MM.1S (cell line): ENCODE measurements around the gene KCMF1.

Experiments
- DNase-seq: peaks from one replicate; pipeline ENCODE4 v3.0.0-alpha.2; 2015
- H2AFZ ChIP-seq: fragments of 300-600 bp; sonication (generic); 2 replicates; pipeline ENCODE4 v1.6.0; 2016; ENCODE audit warnings: antibody characterized with exemption, low read length
- H3F3A ChIP-seq: fragments of 300-600 bp; sonication (generic); 2 replicates; pipeline ENCODE4 v1.6.1; 2016; ENCODE audit warnings: mild to moderate bottlenecking, antibody characterized with exemption, low read length, moderate library complexity, mixed read lengths; ENCODE audit not compliant: insufficient read depth
- H3K27ac ChIP-seq: fragments of 300-600 bp; sonication (generic); 2 replicates; pipeline ENCODE4 v1.5.1; 2016; ENCODE audit warnings: mild to moderate bottlenecking, low read length
- H3K27me3 ChIP-seq: fragments of 300-600 bp; sonication (generic); replicated peaks from 2 replicates; pipeline ENCODE4 v1.6.0; 2016; ENCODE audit warnings: low read length; ENCODE audit not compliant: insufficient read depth
- H3K36me3 ChIP-seq: fragments of 300-600 bp; sonication (generic); replicated peaks from 2 replicates; pipeline ENCODE4 v1.6.1; 2016; ENCODE audit warnings: mild to moderate bottlenecking, low read length, mixed read lengths; ENCODE audit not compliant: insufficient read depth
- H3K4me1 ChIP-seq: fragments of 300-600 bp; sonication (generic); 2 replicates; pipeline ENCODE4 v1.6.1; 2016; ENCODE audit warnings: low read length, mixed read lengths
- H3K4me2 ChIP-seq: fragments of 300-600 bp; sonication (generic); 2 replicates; pipeline ENCODE4 v1.6.0; 2016; ENCODE audit warnings: low read depth, low read length
- H3K4me3 ChIP-seq: fragments of 300-600 bp; sonication (generic); 2 replicates; pipeline ENCODE4 v1.5.1; 2016; ENCODE audit warnings: low read length, mixed read lengths
- H3K79me2 ChIP-seq: fragments of 300-600 bp; sonication (generic); 2 replicates; pipeline ENCODE4 v1.6.1; 2016; ENCODE audit warnings: mixed run types, low read length, mixed read lengths
- H3K9ac ChIP-seq: fragments of 300-600 bp; sonication (generic); 2 replicates; pipeline ENCODE4 v1.6.1; 2016; ENCODE audit warnings: low read length, mixed read lengths
- H3K9me2 ChIP-seq: fragments of 300-600 bp; sonication (generic); replicated peaks from 2 replicates; pipeline ENCODE4 v1.6.1; 2016; ENCODE audit warnings: mild to moderate bottlenecking, low read length, mixed read lengths; ENCODE audit not compliant: insufficient read depth
- H3K9me3 ChIP-seq: fragments of 300-600 bp; sonication (generic); replicated peaks from 2 replicates; pipeline ENCODE4 v1.6.1; 2016; ENCODE audit warnings: mild to moderate bottlenecking, low read length, mixed read lengths; ENCODE audit not compliant: insufficient read depth
- H4K20me1 ChIP-seq: fragments of 300-600 bp; sonication (generic); 2 replicates; pipeline ENCODE4 v1.6.1; 2016; ENCODE audit warnings: mild to moderate bottlenecking, low read length, moderate library complexity, mixed read lengths; ENCODE audit not compliant: insufficient read depth
- EZH2 ChIP-seq: fragments of 300-600 bp; sonication (generic); optimal IDR thresholded peaks from 2 replicates; pipeline ENCODE3; 2017; ENCODE audit warnings: low read depth, mild to moderate bottlenecking, antibody characterized with exemption, low read length, mixed read lengths
- EZH2phosphoT487 ChIP-seq: fragments of 300-600 bp; sonication (generic); IDR thresholded peaks from 2 replicates; pipeline ENCODE4 v1.6.1; 2018; ENCODE audit warnings: antibody characterized with exemption, low read length
- TF ChIP-seq, protein P1 (sequence below): fragments of 300-600 bp; sonication (generic); IDR thresholded peaks from 2 replicates; pipeline ENCODE4 v1.5.1; 2016; ENCODE audit warnings: antibody characterized with exemption, low read length, mixed read lengths

The KCMF1 gene

DNA sequence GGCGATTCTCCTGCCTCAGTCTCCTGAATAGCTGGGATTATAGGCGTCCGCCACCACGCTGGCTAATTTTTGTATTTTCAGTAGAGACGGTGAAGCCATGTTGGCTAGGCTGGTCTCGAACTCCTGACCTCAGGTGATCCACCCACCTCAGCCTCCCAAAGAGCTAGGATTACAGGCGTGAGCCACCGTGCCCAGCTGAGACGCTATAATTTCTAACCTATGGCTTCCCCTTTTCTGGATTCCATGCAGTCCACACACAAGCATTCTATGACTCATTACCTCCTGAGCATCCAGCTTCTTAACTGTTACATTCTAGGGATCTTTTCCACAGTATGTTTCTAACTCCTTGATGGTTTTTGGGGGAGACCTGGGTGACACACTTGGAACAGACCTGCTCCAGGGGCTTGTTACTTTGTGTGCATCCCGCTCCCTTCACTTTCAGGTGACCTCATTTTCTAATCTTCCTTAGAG is 11.8 kb upstream of the KCMF1 start:
- DNase-seq = no peak
- Histone ChIP-seq H3K9me2 (no peaks in the 10 kb centered on the region), H3K27me3 (no peaks in the 10 kb centered on the region), H3K36me3 (no peaks in the 10 kb centered on the region), H3K9me3 (no peaks in the 10 kb centered on the region), H3F3A (no peaks in the 10 kb centered on the region; the same call in 1 of the 2 replicates), H3K4me1 (no peaks in the 10 kb centered on the region), H2AFZ (no peak overlapping the region), H3K4me3 (no peak overlapping the region), H3K27ac (no peak overlapping the region), H3K9ac (no peak overlapping the region), H3K79me2 (no peaks in the 10 kb centered on the region), H4K20me1 (no peaks in the 10 kb centered on the region), H3K4me2 (no peak overlapping the region)
- TF ChIP-seq, protein P1, sequence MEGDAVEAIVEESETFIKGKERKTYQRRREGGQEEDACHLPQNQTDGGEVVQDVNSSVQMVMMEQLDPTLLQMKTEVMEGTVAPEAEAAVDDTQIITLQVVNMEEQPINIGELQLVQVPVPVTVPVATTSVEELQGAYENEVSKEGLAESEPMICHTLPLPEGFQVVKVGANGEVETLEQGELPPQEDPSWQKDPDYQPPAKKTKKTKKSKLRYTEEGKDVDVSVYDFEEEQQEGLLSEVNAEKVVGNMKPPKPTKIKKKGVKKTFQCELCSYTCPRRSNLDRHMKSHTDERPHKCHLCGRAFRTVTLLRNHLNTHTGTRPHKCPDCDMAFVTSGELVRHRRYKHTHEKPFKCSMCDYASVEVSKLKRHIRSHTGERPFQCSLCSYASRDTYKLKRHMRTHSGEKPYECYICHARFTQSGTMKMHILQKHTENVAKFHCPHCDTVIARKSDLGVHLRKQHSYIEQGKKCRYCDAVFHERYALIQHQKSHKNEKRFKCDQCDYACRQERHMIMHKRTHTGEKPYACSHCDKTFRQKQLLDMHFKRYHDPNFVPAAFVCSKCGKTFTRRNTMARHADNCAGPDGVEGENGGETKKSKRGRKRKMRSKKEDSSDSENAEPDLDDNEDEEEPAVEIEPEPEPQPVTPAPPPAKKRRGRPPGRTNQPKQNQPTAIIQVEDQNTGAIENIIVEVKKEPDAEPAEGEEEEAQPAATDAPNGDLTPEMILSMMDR = no peak

DNA sequence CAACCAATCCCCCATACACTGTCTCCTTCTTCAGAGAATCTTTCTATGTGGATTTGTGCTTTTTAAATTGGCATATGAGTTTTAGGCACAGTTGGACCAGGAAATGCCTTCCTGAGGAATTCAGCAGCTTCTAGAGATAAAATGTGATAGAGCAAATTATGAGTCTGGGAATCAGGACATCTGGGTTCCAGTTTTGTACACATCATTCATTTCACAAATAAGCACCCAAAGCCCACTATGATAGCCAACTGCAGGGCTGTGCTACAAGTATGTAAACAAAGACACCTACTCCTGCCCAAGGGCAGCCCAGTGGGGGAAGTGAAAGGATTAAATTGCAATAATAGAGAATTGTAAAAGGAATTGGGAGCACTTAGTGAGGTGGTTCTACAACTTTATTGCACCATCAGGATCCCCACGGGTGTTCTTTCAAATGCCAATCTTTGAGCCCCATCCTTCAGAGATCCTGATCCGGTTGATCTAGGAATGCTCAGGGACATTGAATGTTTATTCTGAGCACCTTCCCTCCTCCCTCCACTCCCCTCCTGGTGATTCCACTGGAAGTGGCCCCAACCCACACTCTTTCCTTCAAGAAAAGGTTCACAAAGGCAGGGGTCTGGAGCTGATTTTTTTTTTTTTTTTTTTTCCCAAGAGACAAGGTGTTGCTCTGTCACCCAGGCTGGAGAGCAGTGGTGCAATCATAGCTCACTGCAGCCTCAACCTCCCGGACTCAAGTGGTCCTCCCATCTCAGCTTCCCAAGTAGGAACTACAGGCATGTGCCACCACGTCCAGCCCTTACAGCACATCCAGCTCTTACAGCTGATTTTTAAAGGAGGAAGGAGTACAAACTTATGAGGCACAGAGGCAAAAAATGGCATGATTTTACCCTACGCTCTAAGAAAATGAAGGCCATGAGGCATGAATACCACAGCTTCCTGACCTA is 11.1 kb upstream of the KCMF1 start:
- DNase-seq = no peak
- H3K4me2 ChIP-seq = no peak overlapping the region
- no peaks in the 10 kb centered on the region for H3K9me2 ChIP-seq
- no peak overlapping the region for H3K27ac ChIP-seq
- TF ChIP-seq EZH2 = no peak
- no peak for TF ChIP-seq EZH2phosphoT487
- TF ChIP-seq, protein P1 = no peak
- no peak overlapping the region for H2AFZ ChIP-seq
- H3K4me1 ChIP-seq = no peaks in the 10 kb centered on the region
- H4K20me1 ChIP-seq = no peaks in the 10 kb centered on the region
- H3K4me3 ChIP-seq = no peak overlapping the region
- H3F3A ChIP-seq = no peaks in the 10 kb centered on the region; the same call in 1 of the 2 replicates
- no peaks in the 10 kb centered on the region for H3K27me3 ChIP-seq
- no peaks in the 10 kb centered on the region for H3K79me2 ChIP-seq
- H3K9me3 ChIP-seq = no peaks in the 10 kb centered on the region
- H3K36me3 ChIP-seq = no peaks in the 10 kb centered on the region
- no peak overlapping the region for H3K9ac ChIP-seq

DNA sequence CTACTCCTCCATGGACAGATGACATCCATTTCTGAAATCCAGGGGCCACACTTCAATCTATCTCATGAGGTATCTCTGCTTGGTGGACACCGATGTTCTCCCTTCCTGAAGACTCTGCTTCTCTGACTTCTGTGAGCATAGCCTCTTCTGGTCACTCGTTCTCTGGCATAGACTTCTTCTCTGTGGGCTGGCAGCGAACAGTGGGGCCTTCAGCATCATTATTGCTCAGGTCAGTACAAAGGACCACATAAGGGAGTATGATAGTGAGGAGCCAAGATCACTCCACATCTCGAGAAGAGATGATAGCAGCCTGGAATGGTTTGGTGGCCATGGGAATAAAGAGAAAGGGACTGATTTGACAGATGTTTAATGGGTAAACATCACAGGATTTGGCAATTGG is 8.0 kb upstream of the KCMF1 start:
- H4K20me1 ChIP-seq = no peaks in the 10 kb centered on the region
- H3K4me1 ChIP-seq = no peaks in the 10 kb centered on the region
- no peak overlapping the region for H3K9ac ChIP-seq
- H3K9me3 ChIP-seq = no peaks in the 10 kb centered on the region
- DNase-seq = no peak
- H3K9me2 ChIP-seq = no peaks in the 10 kb centered on the region
- no peak overlapping the region for H3K27ac ChIP-seq
- no peaks in the 10 kb centered on the region for H3K27me3 ChIP-seq
- no peak for TF ChIP-seq EZH2phosphoT487
- TF ChIP-seq EZH2 = no peak
- TF ChIP-seq, protein P1 = no peak
- H2AFZ ChIP-seq = no peak overlapping the region
- no peak overlapping the region for H3K4me2 ChIP-seq
- H3K4me3 ChIP-seq = no peak overlapping the region
- H3F3A ChIP-seq = no peaks in the 10 kb centered on the region; the same call in 1 of the 2 replicates
- no peaks in the 10 kb centered on the region for H3K36me3 ChIP-seq
- H3K79me2 ChIP-seq = peaks cover 13% of the 10 kb centered on the region
